Stimulated activated CD8-positive, alpha-beta memory T cell treated with anti-CD3 and anti-CD28 coated beads, Interleukin-12 subunit alpha, Interleukin-12 subunit beta, amount 100 ng/mL, for 4 hours (primary cell): ENCODE measurements around the gene MIF.
"Not testable (repeated sequence)": the region's sequence is repeated elsewhere in the genome, so short reads cannot be mapped to it uniquely, and the experiment has no call there.

Experiments used
- DNase-seq: peaks from one replicate; pipeline ENCODE4 v3.0.0-alpha.2; 2020; ENCODE audit warnings: low read depth

MIF gene

GRCh38 chr22:23893945-23894709, at the start of gene MIF:
TSS of gene MIF (plus strand) at chr22:23894383. CDS start at chr22:23894475, 92 bp downstream.
- DNase-seq: peak; percentile 96

DNA sequence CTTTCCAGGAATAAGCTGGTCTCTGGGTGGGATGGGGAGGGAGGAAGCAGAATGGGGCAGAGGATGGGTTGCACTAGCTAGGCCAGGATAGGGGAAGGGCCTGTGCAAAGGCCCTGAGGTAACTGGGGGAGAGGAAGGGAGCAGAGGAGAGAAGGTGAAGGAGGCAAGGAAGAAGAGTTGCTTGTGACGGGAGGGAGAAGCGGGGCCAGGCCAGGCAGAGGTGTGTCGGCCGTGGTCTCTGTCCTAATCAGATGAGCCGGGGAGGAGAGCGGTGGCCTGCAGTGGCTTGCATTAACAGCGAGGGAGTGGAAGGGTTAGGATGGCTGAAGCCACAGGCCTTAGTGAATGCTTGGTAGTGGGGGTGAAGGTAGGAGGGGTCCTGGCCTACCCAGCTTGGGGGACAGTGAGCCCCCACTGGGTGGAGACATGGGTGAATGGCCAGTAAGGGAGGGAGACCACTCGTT, 49.4 kb upstream of the MIF start:
- no peak for DNase-seq

GRCh38 chr22:23845265-23846080, 48.7 kb upstream of the MIF start:
- DNase-seq: no peak

DNA sequence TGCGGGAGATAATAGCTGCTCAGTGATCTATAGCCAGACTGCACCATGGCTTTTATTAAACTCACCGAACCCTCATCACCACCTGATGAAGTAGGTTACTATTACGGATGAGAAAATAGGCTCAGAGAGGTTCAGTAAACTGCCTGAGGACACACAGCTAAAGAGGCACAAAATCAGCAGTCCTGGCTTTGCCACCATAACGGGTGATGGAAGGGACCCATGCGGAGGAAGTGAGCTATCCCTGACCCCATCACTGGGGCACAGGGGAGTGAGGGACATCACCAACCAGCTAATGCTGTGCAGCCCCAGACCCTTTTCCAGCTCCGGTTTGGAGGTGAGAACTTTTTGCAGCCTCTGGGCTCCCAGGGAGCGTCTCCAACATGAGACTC, 48.1 kb upstream of the MIF start:
- DNase-seq: no peak

DNA sequence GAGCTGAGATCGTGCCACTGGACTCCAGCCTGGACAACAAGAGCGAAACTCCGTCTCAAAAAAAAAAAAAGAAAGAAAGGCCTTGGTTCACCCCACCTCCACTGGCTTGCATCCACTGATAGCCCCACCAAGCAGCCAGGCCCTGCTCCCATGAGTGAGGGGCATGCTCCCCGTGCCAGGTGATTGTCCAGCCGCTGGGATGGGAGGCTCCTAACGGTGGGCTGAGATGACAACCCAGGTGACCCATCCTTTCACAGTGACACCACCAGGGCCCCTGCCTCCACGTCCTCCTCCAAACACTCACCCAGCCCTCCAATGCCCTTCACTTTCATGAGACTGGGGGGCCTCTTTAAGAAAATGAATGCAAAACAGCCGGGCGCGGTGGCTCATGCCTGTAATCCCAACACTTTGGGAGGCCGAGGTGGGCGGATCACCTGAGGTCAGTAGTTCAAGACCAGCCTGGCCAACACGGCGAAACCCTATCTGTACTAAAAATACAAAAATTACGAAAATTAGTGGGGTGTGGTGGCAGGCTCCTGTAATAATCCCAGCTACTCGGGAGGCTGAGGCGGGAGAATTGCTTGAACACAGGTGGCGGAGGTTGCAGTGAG, 46.8 kb upstream of the MIF start:
- no peak for DNase-seq

DNA sequence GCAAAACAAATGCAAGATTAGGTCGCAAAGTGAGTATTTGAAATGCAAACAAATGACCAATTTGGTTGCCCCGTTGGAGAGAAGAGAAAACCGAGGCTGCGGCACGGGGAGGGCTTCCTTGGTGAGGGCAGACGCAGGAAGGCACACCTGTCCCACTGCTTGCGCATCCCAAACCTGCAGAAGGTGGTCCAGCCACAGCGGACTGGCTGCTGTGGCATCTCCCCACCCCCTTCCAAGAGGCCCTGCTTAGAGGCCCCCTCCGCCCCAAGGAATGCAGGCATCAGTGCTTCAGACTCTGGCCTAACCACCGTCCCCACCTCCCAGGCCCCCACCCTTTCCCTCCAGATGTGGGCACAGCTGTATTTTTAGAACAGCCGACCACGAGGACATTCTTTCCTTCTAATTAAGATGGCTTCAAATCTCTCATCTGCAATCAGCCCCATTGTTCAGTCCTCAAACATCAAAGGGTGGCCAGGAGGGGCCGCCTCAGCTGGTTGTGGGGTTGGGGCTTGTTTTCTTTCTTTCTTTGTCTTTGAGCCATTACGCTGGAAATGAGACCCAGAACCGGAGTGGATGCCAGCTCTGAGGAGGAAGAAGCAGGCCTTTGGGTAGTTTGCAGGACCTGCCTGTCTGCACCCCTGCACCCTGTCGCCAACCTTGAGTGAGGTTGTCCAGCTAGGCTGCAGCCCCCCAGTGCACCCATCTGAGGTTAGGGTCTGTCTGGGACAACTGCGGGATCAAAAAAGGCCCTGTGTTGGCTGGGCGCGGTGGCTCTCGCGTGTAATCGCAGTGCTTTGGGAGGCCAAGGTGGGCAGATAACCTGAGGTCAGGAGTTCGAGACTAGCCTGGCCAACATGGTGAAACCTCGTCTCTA, 46.0 kb upstream of the MIF start:
- no peak for DNase-seq

DNA sequence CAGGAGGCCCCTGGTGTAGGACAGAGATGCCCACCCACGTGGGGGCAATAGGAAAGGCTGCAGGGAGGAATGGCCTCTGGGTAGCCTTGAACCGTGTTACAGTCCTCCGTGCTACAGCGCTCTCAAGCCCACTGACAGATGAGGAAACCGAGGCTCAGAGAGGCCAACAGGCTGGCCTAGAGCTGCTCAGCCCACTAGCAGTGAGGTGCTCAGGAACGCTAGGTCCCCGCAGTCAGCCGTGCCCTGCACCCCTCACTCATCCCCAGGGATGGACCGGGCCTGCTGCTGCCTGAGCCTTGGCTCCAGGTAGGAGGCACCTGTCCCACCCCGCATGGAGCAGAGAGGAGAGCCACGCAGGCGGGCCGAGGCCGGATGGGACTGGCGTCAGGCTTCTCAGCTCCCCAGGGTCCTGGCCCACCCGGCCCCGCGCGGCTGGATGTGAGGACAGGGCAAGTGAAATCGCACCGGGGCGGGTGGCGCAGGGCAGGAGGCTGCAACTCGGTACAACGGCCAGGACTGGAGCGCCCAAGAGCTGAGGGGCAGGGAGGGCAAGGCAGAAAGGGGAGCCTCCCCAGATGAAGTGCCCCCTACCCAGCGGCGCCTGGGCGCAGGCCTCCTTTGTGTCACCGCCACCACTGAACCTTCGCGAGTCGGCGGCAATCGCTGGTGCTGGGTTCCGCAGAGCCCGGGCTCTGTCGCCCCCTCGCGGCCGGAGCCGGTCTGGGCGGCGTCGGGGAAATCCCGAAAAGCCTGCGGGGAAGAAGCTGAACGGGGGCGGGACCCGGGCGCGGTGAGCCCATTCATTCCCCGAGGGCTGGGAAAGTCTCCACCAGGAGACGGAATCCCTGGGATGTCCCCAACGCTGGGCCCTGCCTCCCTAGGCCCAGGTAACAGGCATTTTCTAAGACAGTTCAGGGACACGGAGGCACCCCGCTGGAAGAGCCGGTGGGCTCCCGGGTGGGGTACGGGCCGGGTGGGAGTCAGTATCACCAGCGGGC, 44.9 kb upstream of the MIF start:
- peak; percentile 73 for DNase-seq

DNA sequence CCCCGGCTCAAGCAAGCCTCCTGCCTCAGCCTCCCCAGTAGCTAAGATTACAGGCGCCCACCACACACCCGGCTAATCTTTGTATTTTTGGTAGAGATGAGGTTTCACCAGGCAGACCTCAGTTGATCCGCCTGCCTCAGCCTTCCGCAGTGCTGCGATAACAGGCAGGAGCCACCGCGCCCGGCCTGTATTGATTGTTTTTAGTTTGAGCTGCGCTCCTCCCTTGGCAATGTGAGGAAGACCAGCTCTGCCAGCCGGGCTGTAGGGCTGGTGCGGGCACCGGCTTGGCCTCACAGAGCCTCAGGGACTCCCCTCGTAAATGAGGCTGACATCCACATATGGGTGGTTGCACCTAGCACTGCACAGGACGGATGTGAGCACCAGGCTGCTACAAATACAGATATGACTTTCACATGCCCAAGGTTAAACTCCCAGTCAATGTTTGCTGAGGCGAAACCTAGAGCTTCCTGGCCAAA, 44.0 kb upstream of the MIF start:
- no peak for DNase-seq

GRCh38 chr22:23856721-23857605, 37.2 kb upstream of the MIF start:
- DNase-seq: no peak

- peak; percentile 87 for DNase-seq
These were observed 36.3 kb upstream of the MIF start, which contains the start of gene SLC2A11 for GRCh38 chr22:23857606-23858483. TSS of gene SLC2A11 (plus strand) at chr22:23857875. CDS start at chr22:23858000, 125 bp downstream.

GRCh38 chr22:23858484-23858815, 35.7 kb upstream of the MIF start:
- no peak for DNase-seq

GRCh38 chr22:23859201-23859600, 35.0 kb upstream of the MIF start:
- DNase-seq: no peak

- not testable (repeated sequence) for DNase-seq
These were observed 34.0 kb upstream of the MIF start for GRCh38 chr22:23860187-23860586.

DNA sequence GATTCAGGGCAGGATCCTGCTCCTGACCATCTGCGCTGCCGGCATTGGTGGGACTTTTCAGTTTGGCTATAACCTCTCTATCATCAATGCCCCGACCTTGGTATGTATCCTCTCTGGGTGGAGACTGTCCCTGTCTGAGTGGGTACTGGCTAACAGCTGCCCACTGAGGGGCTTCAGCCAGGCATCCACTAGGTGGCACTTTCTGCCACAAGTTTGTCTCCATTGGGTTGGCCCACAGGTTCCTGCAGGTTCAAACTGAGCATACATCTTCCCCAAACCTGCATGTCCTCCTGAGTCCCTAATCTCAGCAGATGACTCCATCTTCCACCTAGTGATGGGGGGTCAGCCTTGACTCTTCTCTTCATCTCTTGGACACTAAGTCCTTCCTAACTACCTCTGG, 32.1 kb upstream of the MIF start:
- DNase-seq: no peak

DNA sequence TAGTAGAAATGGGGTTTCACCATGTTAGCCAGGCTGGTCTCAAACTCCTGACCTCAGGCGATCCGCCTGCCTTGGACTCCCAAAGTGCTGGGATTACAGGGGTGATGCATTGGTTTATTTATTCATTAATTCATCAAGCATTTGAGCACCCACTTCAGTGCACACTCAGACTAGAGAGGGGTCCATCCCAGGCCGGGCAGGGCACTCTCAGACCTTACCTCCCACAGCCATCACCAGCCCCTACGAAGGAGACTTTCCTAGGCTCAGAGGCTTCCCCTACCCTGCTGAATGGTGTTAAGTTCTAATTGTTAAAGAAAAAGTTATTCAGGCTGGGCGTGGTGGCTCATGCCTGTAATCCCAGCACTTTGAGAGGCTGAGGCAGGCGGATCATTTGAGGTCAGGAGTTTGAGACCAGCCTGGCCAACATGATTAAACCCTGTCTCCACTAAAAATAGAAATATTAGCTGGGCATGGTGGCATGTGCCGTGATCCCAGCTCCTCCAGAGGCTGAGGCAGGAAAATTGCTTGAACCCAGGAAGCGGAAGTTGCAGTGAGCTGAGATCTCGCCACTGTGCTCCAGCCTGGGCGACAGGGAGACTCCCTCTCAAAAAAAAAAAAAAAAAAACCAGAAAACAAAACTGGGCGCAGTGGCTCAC, 29.6 kb upstream of the MIF start:
- DNase-seq: not testable (repeated sequence)

- no peak for DNase-seq
These were observed 25.6 kb upstream of the MIF start for GRCh38 chr22:23868580-23868979.

DNA sequence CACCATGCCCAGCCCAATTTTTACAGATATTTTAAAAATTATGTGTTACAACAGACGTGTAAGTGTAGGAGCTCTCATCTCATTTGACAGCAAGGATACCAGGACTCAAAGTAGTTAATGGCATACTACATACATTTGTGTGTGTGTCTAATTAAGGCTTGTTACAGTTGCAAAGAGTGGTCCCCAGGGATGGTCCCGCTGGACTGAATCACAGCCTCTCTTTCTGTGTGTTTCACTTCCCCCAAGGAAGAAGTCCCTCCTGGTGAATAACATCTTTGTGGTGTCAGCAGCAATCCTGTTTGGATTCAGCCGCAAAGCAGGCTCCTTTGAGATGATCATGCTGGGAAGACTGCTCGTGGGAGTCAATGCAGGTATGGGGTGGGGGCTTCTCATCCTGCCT, 19.3 kb upstream of the MIF start:
- no peak for DNase-seq

DNA sequence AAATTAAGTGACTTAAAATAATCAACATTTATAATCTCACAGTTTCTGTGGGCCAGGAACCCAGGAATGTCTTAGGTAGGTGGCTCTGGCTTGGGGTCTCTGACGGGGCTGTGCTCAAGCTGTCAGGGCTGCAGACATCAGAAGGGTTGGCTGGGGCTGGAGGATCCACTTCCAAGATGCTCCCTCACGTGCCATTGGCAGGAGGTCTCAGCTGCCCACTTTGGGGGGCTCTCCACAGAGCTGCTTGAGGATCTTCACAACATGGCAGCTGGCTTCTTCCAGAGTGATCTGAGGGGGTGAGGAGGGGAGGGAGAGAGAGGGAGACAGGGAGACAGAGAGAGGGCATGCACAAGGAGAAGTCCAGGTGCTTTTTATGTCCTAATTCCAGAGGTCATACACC, 18.4 kb upstream of the MIF start:
- no peak for DNase-seq
